DND-41 (cell line): Measurements from ENCODE around the gene KCMF1.

Experiments used
- ATAC-seq: fragments of 200-7000 bp; cut with Tn5 transposase; 3 replicates; pipeline ENCODE4 v1.9.1; 2021; ENCODE audit warnings: low read depth; ENCODE audit not compliant: insufficient read depth
- DNase-seq: peaks from one replicate; pipeline ENCODE4 v3.0.0-alpha.2; 2020
- H2AFZ ChIP-seq: 2 replicates; pipeline ENCODE4 v1.6.0; 2012; ENCODE audit warnings: low read depth, low read length
- H3K27ac ChIP-seq: 2 replicates; pipeline ENCODE4 v1.5.1; 2012; ENCODE audit warnings: low read length, inconsistent platforms
- H3K27me3 ChIP-seq: fragments of 200-600 bp; sonication (generic); 2 replicates; pipeline ENCODE4 v1.6.0; 2012; ENCODE audit warnings: low read length, mild to moderate bottlenecking, inconsistent platforms; ENCODE audit not compliant: insufficient read depth, poor library complexity
- H3K36me3 ChIP-seq: 2 replicates; pipeline ENCODE4 v1.5.1; 2012; ENCODE audit warnings: low read length, inconsistent platforms; ENCODE audit not compliant: insufficient read depth
- H3K4me1 ChIP-seq: 2 replicates; pipeline ENCODE4 v1.5.1; 2012; ENCODE audit warnings: mild to moderate bottlenecking, low read length; ENCODE audit not compliant: insufficient read depth
- H3K4me2 ChIP-seq: 2 replicates; pipeline ENCODE4 v1.6.0; 2012; ENCODE audit warnings: mild to moderate bottlenecking, moderate library complexity, low read length, inconsistent platforms; ENCODE audit not compliant: insufficient read depth
- H3K4me3 ChIP-seq, 2 experiments: fragments of 200-600 bp in 1 of 2; shearing (Covaris generic) in 1 of 2; 2 replicates each; pipeline ENCODE4 v1.5.1; 2012 to 2016; ENCODE audit warnings: inconsistent platforms in 2 of 2, low read length in 2 of 2, mild to moderate bottlenecking in 2 of 2, low read depth in 1 of 2, moderate library complexity in 1 of 2
- H3K79me2 ChIP-seq: 2 replicates; pipeline ENCODE4 v1.6.0; 2012; ENCODE audit warnings: low read length, inconsistent platforms; ENCODE audit not compliant: insufficient read depth
- H3K9ac ChIP-seq: 2 replicates; pipeline ENCODE4 v1.6.0; 2012; ENCODE audit warnings: low read depth, mild to moderate bottlenecking, inconsistent platforms, low read length, moderate library complexity
- H3K9me3 ChIP-seq: 2 replicates; pipeline ENCODE4 v1.5.1; 2012; ENCODE audit warnings: low read length, moderate library complexity, mild to moderate bottlenecking, inconsistent platforms; ENCODE audit not compliant: insufficient read depth, severe bottlenecking
- H4K20me1 ChIP-seq: 2 replicates; pipeline ENCODE4 v1.6.0; 2012; ENCODE audit warnings: low read length; ENCODE audit not compliant: insufficient read depth
- EZH2 ChIP-seq: IDR thresholded peaks from 3 replicates; pipeline ENCODE4 v1.6.1; 2012; ENCODE audit warnings: borderline replicate concordance, low read depth, mild to moderate bottlenecking, moderate library complexity, low read length, inconsistent platforms; ENCODE audit not compliant: severe bottlenecking
- TF ChIP-seq, protein P1 (sequence below): IDR thresholded peaks from 2 replicates; pipeline ENCODE4 v1.5.1; 2012; ENCODE audit warnings: borderline replicate concordance, low read length, moderate library complexity, mild to moderate bottlenecking; ENCODE audit not compliant: poor library complexity, severe bottlenecking; ENCODE audit errors: extremely low read depth

KCMF1 gene

DNA sequence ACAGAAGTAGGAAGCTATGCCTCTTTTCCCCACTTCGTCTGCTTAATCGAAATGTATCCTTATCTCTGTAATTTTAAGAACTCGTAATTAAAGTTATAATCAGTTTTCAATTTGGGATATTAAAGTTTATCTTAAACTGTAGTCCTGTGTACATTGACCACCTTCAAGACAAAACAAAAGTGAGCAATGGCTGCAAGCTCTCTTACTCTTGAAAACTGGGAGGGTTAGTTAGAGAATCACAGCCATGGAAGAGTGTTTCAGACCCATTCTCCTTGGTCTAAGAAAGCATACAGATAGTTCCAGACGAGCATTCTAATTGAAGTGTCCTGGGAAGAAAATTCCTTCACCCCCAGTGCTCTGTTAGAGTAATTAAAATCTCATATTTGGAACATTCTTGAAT, 2.0 kb downstream of the KCMF1 start:
- DNase-seq = no peak
- peak overlapping the region; percentile 79 for H3K9ac ChIP-seq
- peak overlapping the region; percentile 56 to 67; a peak in 3 of 4 replicates for H3K4me3 ChIP-seq
- peaks cover 48% of the 10 kb centered on the region for H4K20me1 ChIP-seq
- H3K4me1 ChIP-seq = peaks cover 49% of the 10 kb centered on the region
- no peaks in the 10 kb centered on the region for H3K9me3 ChIP-seq
- TF ChIP-seq, protein P1, sequence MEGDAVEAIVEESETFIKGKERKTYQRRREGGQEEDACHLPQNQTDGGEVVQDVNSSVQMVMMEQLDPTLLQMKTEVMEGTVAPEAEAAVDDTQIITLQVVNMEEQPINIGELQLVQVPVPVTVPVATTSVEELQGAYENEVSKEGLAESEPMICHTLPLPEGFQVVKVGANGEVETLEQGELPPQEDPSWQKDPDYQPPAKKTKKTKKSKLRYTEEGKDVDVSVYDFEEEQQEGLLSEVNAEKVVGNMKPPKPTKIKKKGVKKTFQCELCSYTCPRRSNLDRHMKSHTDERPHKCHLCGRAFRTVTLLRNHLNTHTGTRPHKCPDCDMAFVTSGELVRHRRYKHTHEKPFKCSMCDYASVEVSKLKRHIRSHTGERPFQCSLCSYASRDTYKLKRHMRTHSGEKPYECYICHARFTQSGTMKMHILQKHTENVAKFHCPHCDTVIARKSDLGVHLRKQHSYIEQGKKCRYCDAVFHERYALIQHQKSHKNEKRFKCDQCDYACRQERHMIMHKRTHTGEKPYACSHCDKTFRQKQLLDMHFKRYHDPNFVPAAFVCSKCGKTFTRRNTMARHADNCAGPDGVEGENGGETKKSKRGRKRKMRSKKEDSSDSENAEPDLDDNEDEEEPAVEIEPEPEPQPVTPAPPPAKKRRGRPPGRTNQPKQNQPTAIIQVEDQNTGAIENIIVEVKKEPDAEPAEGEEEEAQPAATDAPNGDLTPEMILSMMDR = no peak
- no peak for TF ChIP-seq EZH2
- no peak overlapping the region for H2AFZ ChIP-seq
- H3K27me3 ChIP-seq = no peaks in the 10 kb centered on the region
- peaks cover 15% of the 10 kb centered on the region; the same call in 1 of the 2 replicates for H3K36me3 ChIP-seq
- H3K27ac ChIP-seq = peak overlapping the region; percentile 82
- no peak for ATAC-seq
- peaks cover 94% of the 10 kb centered on the region for H3K79me2 ChIP-seq
- H3K4me2 ChIP-seq = peak overlapping the region; percentile 65

DNA sequence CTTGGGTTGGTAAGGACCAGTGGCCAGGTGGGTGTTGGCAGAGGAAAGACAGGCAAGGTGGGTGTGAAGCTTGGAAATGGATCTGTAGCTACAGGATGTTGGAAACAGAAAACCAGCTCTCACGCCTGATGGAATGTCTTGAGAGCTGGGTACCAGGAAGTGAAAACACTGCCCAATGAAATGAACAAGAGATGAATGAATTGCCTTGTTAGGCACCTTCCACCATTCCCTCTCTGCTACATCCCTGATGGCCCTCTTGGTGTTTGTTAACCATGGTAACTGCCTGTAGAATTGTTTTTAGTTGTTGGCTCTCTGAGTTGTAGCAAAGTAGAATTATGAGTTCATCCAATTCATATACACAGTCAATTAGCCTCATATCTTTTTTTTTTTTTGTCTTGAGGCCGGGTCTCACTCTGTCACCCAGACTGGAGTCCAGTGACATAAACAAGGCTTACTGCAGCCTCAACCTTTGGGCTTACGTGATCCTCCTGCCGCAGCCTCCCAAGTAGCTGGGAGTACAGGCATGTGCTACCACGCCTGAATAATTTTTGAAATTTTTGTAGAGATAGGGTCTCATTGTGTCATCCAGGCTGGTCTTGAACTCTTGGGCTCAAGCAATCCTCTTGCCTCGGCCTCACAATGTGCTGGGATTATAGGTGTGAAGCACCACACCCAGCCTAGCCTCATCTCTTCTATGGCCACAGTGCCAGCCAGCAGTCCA, 9.5 kb downstream of the KCMF1 start:
- TF ChIP-seq EZH2 = no peak
- TF ChIP-seq, protein P1 = no peak
- peaks cover 18% of the 10 kb centered on the region for H3K36me3 ChIP-seq
- H3K27ac ChIP-seq = no peak overlapping the region; the same call in 1 of the 2 replicates
- H3K79me2 ChIP-seq = peaks cover 99% of the 10 kb centered on the region
- peaks cover 80% of the 10 kb centered on the region for H4K20me1 ChIP-seq
- H3K27me3 ChIP-seq = no peaks in the 10 kb centered on the region
- H2AFZ ChIP-seq = no peak overlapping the region
- peak overlapping the region; percentile 12; the same call in 1 of the 2 replicates for H3K4me2 ChIP-seq
- H3K4me3 ChIP-seq = no peak overlapping the region
- H3K4me1 ChIP-seq = peaks cover 3% of the 10 kb centered on the region
- H3K9ac ChIP-seq = no peak overlapping the region
- ATAC-seq = peak; percentile 19; the same call in 1 of the 3 replicates
- no peak for DNase-seq
- no peaks in the 10 kb centered on the region for H3K9me3 ChIP-seq

DNA sequence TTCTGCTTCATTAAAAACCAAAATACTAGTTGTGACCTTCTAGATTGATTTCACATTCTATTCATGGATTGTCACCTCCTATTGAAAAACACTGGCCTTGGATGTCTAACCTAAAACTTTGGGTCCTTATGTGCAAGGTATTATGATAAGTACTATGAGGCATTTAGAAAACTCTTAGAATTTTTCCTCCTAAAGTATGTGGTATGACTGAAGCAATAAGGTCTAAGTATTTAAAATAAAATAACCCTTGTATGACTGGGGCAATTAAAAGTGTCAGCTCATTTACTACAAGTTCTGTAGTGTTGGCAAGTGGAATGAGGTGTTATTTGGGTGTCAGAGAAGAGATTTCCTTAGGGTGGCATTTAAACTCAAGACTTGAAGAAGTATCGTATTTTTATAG, 15.1 kb downstream of the KCMF1 start:
- peaks cover 98% of the 10 kb centered on the region for H3K79me2 ChIP-seq
- H3K27ac ChIP-seq = no peak overlapping the region
- no peaks in the 10 kb centered on the region for H3K4me1 ChIP-seq
- H2AFZ ChIP-seq = no peak overlapping the region
- peaks cover 89% of the 10 kb centered on the region for H4K20me1 ChIP-seq
- no peaks in the 10 kb centered on the region for H3K9me3 ChIP-seq
- H3K27me3 ChIP-seq = no peaks in the 10 kb centered on the region
- H3K9ac ChIP-seq = no peak overlapping the region
- TF ChIP-seq EZH2 = no peak
- TF ChIP-seq, protein P1 = no peak
- H3K4me3 ChIP-seq = no peak overlapping the region
- peaks cover 4% of the 10 kb centered on the region; the same call in 1 of the 2 replicates for H3K36me3 ChIP-seq
- no peak for ATAC-seq
- no peak overlapping the region for H3K4me2 ChIP-seq
- DNase-seq = no peak
